Left ventricle myocardium inferior (tissue), 1 donor: ENCODE data around the gene IL6R. TPM values are rescaled to one million over a fixed set of nuclear protein-coding genes. Genes with fewer than 3 reads are reported as not detected.

Source experiments
- DNase-seq: peaks from one replicate; pipeline ENCODE4 v3.0.0-alpha.2; 2020
- H3K27ac ChIP-seq: fragments of 200-600 bp; replicated peaks from 2 replicates; pipeline ENCODE4 v1.8.0; 2021
- H3K27me3 ChIP-seq: fragments of 200-600 bp; 2 replicates; pipeline ENCODE4 v1.8.0; 2021; ENCODE audit warnings: low read depth
- H3K36me3 ChIP-seq: fragments of 200-600 bp; 2 replicates; pipeline ENCODE4 v1.8.0; 2021
- H3K4me1 ChIP-seq: fragments of 200-600 bp; 2 replicates; pipeline ENCODE4 v1.8.0; 2021
- H3K4me3 ChIP-seq: fragments of 200-600 bp; 2 replicates; pipeline ENCODE4 v1.8.0; 2021; ENCODE audit warnings: mild to moderate bottlenecking, moderate library complexity
- H3K9me3 ChIP-seq: fragments of 200-600 bp; replicated peaks from 2 replicates; pipeline ENCODE4 v1.8.0; 2021
- CTCF ChIP-seq: fragments of 200-600 bp; IDR thresholded peaks from 2 replicates; pipeline ENCODE4 v1.8.0; 2021; ENCODE audit warnings: antibody characterized with exemption, mild to moderate bottlenecking, borderline replicate concordance
- intact Hi-C: fragments of 100-400 bp; cut with micrococcal nuclease; formaldehyde crosslinking; loops from one replicate; pipeline ENCODE4 v1.11.0; 2022
- total RNA-seq: library from RNA; stranded (reverse); fragmentation: NEBNext Ultra II Directional; extraction: Animal tissue kit (Norgen Biotek cat#: 25700); gene quantifications from one replicate; pipeline ENCODE4 v1.2.1, GENCODE V29; 2021
- donor health status: DM: no; HTN: yes; CAD: no; lungs with severe emphysema.

The IL6R gene
- total RNA-seq, 1 donor from 2014 or later, result 10.5 TPM

- no peak overlapping the region for H3K4me3 ChIP-seq
- intact Hi-C loops, result loop anchor here (10.0 kb wide), 1 partner anchor 64 kb away; the partner anchor contains the start of gene IL6R
- no peaks in the 10 kb centered on the region for H3K27me3 ChIP-seq
- TF ChIP-seq CTCF, result no peak
- DNase-seq, result no peak
- no peaks in the 10 kb centered on the region for H3K9me3 ChIP-seq
- H3K4me1 ChIP-seq, result peaks cover 12% of the 10 kb centered on the region
- H3K36me3 ChIP-seq, result peaks cover 15% of the 10 kb centered on the region
- H3K27ac ChIP-seq, result no peak overlapping the region
Measured at GRCh38 chr1:154468535-154469250, 63.5 kb downstream of the IL6R start.

GRCh38 chr1:154469844-154470560 is 64.9 kb downstream of the IL6R start:
- intact Hi-C loops, result loop anchor here (10.0 kb wide), 1 partner anchor 65 kb away; the partner anchor contains the start of gene IL6R
- no peak for TF ChIP-seq CTCF
- Histone ChIP-seq H3K27me3 (no peaks in the 10 kb centered on the region), H3K4me3 (no peak overlapping the region), H3K36me3 (peaks cover 11% of the 10 kb centered on the region), H3K27ac (no peak overlapping the region), H3K9me3 (no peaks in the 10 kb centered on the region), H3K4me1 (peaks cover 22% of the 10 kb centered on the region)
- no peak for DNase-seq

GRCh38 chr1:154471304-154471703 is 66.2 kb downstream of the IL6R start:
- H3K9me3 ChIP-seq, result no peaks in the 10 kb centered on the region
- H3K36me3 ChIP-seq, result no peaks in the 10 kb centered on the region
- no peak overlapping the region for H3K4me3 ChIP-seq
- H3K27ac ChIP-seq, result no peak overlapping the region
- intact Hi-C loops, result no loop called here
- H3K4me1 ChIP-seq, result peaks cover 19% of the 10 kb centered on the region
- TF ChIP-seq CTCF, result no peak
- no peak for DNase-seq
- no peaks in the 10 kb centered on the region for H3K27me3 ChIP-seq

- intact Hi-C loops, result no loop called here
- Histone ChIP-seq H3K4me3 (no peak overlapping the region), H3K27me3 (no peaks in the 10 kb centered on the region), H3K9me3 (no peaks in the 10 kb centered on the region), H3K36me3 (no peaks in the 10 kb centered on the region), H3K27ac (no peak overlapping the region), H3K4me1 (peaks cover 17% of the 10 kb centered on the region)
- TF ChIP-seq CTCF, result no peak
- DNase-seq, result no peak
Measured at GRCh38 chr1:154474802-154475201, 69.7 kb downstream of the IL6R start.

GRCh38 chr1:154476791-154477190 is 71.6 kb downstream of the IL6R start:
- no peak for TF ChIP-seq CTCF
- Histone ChIP-seq H3K36me3 (no peaks in the 10 kb centered on the region), H3K27ac (no peak overlapping the region), H3K4me3 (no peak overlapping the region), H3K9me3 (no peaks in the 10 kb centered on the region), H3K4me1 (peaks cover 34% of the 10 kb centered on the region), H3K27me3 (no peaks in the 10 kb centered on the region)
- intact Hi-C loops, result no loop called here
- DNase-seq, result no peak
